HG03025 (cell line): Measurements from ENCODE around the gene TSPEAR.
"Not testable (repeated sequence)": the region's sequence is repeated elsewhere in the genome, so short reads cannot be mapped to it uniquely, and the experiment has no call there.

Source experiments
- ATAC-seq: cut with Tn5 transposase; IDR thresholded peaks from one replicate; pipeline ENCODE4 v1.9.1; 2021; ENCODE audit warnings: mild to moderate bottlenecking, moderate library complexity; ENCODE audit not compliant: unreplicated experiment, low FRiP score

Gene TSPEAR

DNA sequence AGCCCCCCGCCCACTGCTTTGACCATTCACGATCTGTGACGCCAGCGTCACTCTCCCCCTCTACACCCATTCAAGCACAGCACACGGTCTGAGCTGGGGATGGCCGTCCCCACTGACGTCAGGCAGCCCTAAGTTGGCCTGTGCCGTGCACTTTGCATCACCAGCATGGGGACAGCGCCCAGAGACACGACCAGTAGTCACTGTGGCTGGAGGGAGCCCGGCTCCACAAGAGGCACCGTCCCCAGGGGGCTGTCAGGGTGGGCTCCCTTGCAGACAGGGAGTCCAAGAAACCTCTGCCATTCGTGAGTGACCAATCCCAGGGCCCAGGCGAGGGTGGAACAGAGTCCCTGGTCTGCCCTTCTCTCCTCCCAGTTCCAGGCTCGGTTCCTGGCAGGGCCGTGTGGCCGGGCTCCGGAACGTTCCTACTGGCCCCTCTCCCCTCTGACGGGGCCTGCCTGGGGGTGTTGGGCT, 97.2 kb downstream of the TSPEAR start:
- no peak for ATAC-seq

DNA sequence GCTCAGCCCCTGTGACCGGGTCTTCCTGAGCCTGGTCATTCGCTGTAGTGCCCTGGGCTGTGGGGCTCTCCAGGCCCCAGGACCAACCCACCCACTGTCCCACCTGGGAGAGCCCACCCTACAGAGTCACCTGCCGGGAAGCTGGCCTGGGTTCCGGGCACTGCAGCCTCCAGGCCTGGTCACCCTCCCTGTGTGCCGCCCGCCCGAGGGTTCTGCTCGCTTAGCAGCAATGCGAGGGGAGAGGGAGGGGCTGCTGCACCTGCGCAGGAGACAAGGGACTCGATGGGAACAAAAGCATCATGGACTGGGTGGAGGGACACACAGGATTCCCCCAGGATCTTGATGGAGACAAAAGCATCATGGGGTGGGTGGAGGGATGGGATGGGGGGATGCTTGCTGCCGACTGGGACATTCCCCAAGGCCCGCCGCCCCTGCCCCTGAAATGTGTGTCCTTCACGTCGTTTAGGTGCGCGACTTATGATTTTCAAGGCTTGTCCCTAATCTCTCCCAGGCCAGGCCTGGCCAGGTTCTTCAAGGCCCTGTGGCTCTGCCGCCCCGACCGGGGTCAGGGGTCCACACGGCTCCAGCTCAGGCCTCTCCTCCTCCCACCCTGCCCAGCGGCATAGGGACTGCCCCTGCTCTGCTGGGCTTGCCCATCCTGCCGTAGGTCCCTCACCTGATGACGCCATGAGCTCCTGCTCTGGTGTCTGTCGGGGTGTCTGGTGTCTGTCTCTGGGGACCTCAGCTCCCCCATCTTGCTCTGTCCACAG, 97.8 kb downstream of the TSPEAR start:
- ATAC-seq = no peak

GRCh38 chr21:44612669-44613229, 98.6 kb downstream of the TSPEAR start:
- ATAC-seq = no peak

- no peak for ATAC-seq
Observed at GRCh38 chr21:44612029-44612486, 99.3 kb downstream of the TSPEAR start, which contains the start of gene KRTAP10-8. Gene KRTAP10-8, plus strand, starts transcription at chr21:44612079. Its CDS starts 22 bp downstream, at chr21:44612101.

- ATAC-seq = no peak
Observed at GRCh38 chr21:44611551-44611950, 99.8 kb downstream of the TSPEAR start.

GRCh38 chr21:44610157-44610843, 101.1 kb downstream of the TSPEAR start:
- not testable (repeated sequence) for ATAC-seq

DNA sequence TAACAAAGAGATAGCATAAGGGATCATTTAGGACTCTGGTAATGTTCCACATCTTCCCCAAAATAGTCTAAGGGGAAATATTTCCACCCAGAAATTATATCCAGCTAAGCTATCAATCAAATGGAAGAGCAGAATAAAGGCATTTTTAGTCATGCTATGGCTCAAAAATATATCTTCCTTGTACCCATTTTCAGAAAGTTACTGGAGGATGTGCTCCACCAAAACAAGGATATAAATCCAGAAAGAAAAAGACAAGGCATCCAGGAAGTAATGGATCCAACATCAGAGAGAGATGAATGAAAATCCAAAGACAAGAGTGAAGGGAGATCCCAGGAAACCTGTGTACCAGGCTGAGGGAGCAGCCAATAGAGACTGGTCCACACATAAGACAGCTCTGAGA, 102.2 kb downstream of the TSPEAR start:
- no peak for ATAC-seq

GRCh38 chr21:44606495-44606894, 104.9 kb downstream of the TSPEAR start:
- no peak for ATAC-seq

GRCh38 chr21:44603911-44604310, 107.5 kb downstream of the TSPEAR start:
- no peak for ATAC-seq

DNA sequence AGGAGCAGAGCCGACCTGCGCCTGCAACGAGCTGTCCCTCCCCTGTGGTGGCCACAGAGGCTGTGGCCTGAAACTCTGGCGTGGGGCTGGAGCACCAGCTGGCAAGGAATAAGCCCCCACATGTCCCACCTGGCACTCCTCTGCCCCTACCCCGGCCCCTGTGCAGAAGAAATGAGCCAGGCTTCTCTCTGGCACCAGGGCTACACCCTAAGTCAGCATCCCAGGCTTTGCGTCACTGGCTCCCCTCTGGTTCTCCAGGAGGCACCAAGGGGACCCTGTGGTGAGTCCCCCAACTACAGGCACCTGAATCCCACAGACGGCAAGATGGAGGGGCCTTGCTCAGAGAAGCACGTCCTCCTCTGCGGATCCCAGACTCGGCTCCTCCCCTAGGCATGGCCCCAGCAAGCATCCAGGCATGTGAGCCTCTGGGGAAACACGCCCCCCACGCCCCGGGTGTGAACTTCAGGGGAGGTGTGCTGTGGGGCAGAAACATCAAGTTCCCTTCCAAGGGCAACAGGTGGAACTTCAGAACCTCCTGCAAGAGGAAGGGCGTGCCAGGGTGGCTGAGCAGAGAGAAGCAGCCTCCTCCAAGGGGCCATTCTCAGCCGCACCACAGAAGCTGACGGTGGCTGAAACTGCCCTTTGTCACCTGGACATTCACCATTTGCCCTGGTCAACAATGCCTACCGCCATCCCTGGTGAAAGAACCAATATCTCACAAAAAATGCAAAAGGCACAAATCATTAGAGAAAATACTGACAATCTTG, 108.1 kb downstream of the TSPEAR start:
- ATAC-seq = no peak

GRCh38 chr21:44602463-44602850, 108.9 kb downstream of the TSPEAR start:
- no peak for ATAC-seq

DNA sequence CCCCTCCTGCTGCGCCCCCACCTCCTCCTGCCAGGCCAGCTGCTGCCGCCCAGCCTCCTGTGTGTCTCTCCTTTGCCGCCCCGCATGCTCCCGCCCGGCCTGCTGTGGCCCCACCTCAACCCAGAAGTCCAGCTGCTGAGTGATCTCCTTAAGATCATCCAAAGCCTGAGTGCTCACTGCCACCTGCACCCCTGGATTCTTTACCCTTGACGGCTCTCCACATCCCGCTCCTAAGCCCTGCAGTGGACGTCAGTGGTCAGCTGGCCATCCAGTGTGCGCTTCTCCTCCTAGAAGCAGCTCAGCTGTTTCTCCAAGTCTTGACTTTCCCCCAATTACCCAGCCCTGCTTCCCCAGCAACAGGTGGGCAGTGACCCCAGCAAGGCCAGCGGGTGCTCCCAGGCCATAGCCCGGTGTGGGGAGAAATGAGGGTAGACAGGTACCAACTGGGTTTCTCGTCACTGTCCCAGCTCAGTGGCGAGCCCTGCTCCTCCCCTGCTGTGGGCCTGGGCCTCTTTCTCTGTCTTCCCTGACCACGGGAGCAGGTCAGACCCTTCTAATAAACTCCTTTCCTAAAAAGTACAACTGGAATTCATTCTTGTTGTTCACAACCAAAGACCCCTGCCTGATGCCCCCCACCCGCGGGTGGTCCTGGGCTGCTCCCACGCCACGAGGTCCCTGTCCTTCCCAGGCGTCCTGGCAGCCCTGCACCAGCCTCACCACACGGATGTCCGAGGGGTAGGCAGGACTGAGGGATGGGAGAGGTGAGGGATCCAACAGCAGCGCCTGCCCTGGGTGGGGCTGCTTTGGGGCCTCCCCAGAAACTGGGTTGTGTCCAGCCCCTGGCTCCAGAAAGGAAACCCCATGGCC, 109.5 kb downstream of the TSPEAR start:
- ATAC-seq = no peak

DNA sequence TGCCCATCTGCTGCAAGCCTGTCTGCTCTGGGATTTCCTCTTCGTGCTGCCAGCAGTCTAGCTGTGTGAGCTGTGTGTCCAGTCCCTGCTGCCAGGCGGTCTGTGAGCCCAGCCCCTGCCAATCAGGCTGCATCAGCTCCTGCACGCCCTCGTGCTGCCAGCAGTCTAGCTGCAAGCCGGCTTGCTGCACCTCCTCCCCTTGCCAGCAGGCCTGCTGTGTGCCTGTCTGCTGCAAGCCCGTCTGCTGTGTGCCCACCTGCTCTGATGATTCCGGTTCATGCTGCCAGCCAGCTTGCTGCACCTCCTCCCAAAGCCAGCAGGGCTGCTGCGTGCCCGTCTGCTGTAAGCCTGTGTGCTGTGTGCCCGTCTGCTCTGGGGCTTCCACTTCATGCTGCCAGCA, 110.3 kb downstream of the TSPEAR start:
- ATAC-seq = not testable (repeated sequence)

GRCh38 chr21:44600118-44600978, 111.0 kb downstream of the TSPEAR start, which contains the start of gene KRTAP10-7:
Gene KRTAP10-7, plus strand, starts transcription at chr21:44600597. Its CDS starts 25 bp downstream, at chr21:44600622.
- ATAC-seq = not testable (repeated sequence)

DNA sequence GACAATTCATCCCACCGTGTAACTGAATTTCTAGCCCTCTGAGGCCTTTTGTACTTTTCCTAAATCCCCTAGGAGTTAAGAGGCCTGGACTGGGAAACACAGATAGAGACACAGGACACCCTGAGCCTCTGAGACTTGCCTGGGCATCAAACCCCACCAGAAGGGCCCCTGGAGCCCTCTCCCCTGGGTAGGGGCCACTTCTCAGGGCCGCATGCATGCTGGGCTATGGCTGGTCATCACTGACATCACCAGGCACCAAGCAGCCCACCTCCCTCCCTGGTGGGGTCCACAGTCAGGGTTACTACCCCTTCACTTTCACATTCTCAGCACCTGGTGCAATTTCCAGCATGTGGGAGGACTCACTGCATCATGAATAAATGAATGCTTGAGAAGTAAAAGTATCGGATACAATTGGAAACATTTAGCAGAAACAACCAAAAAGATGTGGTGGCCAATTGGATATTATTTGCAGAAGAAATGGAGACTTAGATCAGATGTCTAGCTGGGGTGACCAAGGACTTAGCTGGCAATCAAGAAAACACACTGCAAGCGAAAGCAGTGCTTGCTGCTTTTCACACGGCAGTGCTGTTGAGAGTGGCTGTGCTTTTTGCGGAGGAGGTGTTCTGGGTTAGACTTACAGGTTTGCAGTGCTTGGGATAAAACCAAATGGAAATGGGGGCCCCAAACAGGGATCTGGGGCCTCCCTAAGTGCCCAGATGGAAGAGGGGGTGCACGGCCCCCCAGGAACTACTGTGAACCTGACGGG, 111.9 kb downstream of the TSPEAR start:
- no peak for ATAC-seq

- no peak for ATAC-seq
Observed at GRCh38 chr21:44598061-44598460, 113.3 kb downstream of the TSPEAR start.

GRCh38 chr21:44596068-44596725, 115.2 kb downstream of the TSPEAR start:
- no peak for ATAC-seq
